Measurements from ENCODE around the gene POFUT1.
"Not testable (repeated sequence)": the region's sequence is repeated elsewhere in the genome, so short reads cannot be mapped to it uniquely, and the experiment has no call there.

DNA sequence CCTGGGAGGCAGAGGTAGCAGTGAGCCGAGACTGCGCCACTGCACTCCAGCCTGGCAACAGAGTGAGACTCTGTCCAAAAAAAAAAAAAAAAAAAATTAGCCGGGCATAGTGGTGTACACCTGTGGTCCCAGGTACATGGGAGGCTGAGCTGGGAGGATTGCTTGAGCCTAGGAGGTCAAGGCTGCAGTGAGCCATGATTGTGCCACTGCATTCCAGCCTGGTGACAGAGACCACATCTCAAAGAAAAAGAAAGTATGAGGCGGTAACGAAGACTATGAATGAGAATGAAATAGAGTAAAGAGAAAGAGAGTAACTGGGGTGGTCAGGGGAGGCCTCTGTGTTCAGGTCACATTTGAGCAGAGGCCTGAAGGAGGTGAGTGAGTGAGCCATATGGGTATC is 38.5 kb downstream of the POFUT1 start:
- TF ChIP-seq, protein P1, sequence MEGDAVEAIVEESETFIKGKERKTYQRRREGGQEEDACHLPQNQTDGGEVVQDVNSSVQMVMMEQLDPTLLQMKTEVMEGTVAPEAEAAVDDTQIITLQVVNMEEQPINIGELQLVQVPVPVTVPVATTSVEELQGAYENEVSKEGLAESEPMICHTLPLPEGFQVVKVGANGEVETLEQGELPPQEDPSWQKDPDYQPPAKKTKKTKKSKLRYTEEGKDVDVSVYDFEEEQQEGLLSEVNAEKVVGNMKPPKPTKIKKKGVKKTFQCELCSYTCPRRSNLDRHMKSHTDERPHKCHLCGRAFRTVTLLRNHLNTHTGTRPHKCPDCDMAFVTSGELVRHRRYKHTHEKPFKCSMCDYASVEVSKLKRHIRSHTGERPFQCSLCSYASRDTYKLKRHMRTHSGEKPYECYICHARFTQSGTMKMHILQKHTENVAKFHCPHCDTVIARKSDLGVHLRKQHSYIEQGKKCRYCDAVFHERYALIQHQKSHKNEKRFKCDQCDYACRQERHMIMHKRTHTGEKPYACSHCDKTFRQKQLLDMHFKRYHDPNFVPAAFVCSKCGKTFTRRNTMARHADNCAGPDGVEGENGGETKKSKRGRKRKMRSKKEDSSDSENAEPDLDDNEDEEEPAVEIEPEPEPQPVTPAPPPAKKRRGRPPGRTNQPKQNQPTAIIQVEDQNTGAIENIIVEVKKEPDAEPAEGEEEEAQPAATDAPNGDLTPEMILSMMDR (conservative IDR thresholded peaks at IDR 0.05; ENCODE audit: low read depth in 2 of 2) = not testable (repeated sequence)
- not testable (repeated sequence) for TF ChIP-seq EZH2 (IDR thresholded peaks at IDR 0.05; ENCODE audit: low read depth, unreplicated experiment); REST (IDR thresholded peaks at IDR 0.05; ENCODE audit: unreplicated experiment); ZNF462 (CRISPR knock-in tag; IDR thresholded peaks at IDR 0.05); JUNB (IDR thresholded peaks at IDR 0.05; ENCODE audit: unreplicated experiment); POLR2AphosphoS5 (IDR thresholded peaks at IDR 0.05; ENCODE audit: low read depth); ZNF331 (CRISPR knock-in tag; IDR thresholded peaks at IDR 0.05; ENCODE audit: low read depth); CREB1 (CRISPR knock-in tag; IDR thresholded peaks at IDR 0.05; ENCODE audit: low read depth); EZH2phosphoT487 (IDR thresholded peaks at IDR 0.05; ENCODE audit: unreplicated experiment)

Data from GM23338 (cell line).